Esophagus muscularis mucosa (tissue), 4 donors: ENCODE results near the gene DOLK. TPM values are rescaled to one million over a fixed set of nuclear protein-coding genes. Genes with fewer than 3 reads are reported as not detected.

Experiments
- DNase-seq: peaks from one replicate; pipeline ENCODE4 v3.0.0-alpha.2; 2017; ENCODE audit errors: extremely low spot score
- H3K27ac ChIP-seq, 4 donors: fragments of 200-600 bp; sonication (generic); replicated peaks in 1 of 4; 1 replicate in 3 of 4; 2 replicates in 1 of 4; pipeline ENCODE4 v1.5.1; 2016 to 2019; ENCODE audit warnings: mild to moderate bottlenecking in 1 of 4
- H3K27me3 ChIP-seq, 4 donors: fragments of 200-600 bp; sonication (generic); one replicate each; pipeline versions ENCODE4 v1.5.1 to v1.6.0; 2016 to 2019
- H3K36me3 ChIP-seq, 4 donors: fragments of 200-600 bp; sonication (generic); one replicate each; pipeline ENCODE4 v1.5.1; 2016 to 2019
- H3K4me1 ChIP-seq, 4 donors: fragments of 200-600 bp; sonication (generic); one replicate each; pipeline ENCODE4 v1.5.1; 2016 to 2019
- H3K4me3 ChIP-seq, 4 donors: fragments of 200-600 bp; sonication (generic); 1 replicate in 2 of 4; 2 replicates in 2 of 4; pipeline ENCODE4 v1.5.1; 2016 to 2019; ENCODE audit warnings: mild to moderate bottlenecking in 4 of 4, moderate library complexity in 1 of 4
- H3K9me3 ChIP-seq, 4 donors: fragments of 200-600 bp; sonication (generic); 1 replicate in 3 of 4; 2 replicates in 1 of 4; pipeline ENCODE4 v1.5.1; 2016 to 2019
- EP300 ChIP-seq: sonication (generic); formaldehyde crosslinking; IDR thresholded peaks from one replicate; pipeline ENCODE4 v1.6.1; 2017; ENCODE audit warnings: antibody characterized with exemption
- POLR2A ChIP-seq: fragments of 450-650 bp; IDR thresholded peaks from one replicate; pipeline ENCODE4 v1.6.1; 2017; ENCODE audit warnings: antibody characterized with exemption, moderate library complexity, mild to moderate bottlenecking, low read depth
- POLR2AphosphoS5 ChIP-seq, 2 donors: sonication (generic); formaldehyde crosslinking; IDR thresholded peaks; one replicate each; pipeline ENCODE4 v1.6.1; 2017; ENCODE audit warnings: antibody characterized with exemption in 2 of 2
- WGBS: methylation state at CpG from one replicate; pipeline ENCODE4 v1.1.5; 2018; 5-methylcytosine and 5-hydroxymethylcytosine counted together
- intact Hi-C: fragments of 100-400 bp; cut with DNase I; formaldehyde crosslinking; loops from one replicate; pipeline ENCODE4 v1.15.1; 2023
- total RNA-seq, 4 donors: library from RNA; depleted of rRNA; stranded (reverse); fragments of >200 nt; gene quantifications; one replicate each; pipeline versions ENCODE4 v1.1.0 to v1.2.1, GENCODE V29; 2016
- TF ChIP-seq, protein P1 (sequence below), 3 experiments: fragments of 200-600 bp in 2 of 3; fragments of 450-650 bp in 1 of 3; sonication (generic) in 2 of 3; IDR thresholded peaks; one replicate each; pipeline ENCODE4 v1.5.1; 2017 to 2019; ENCODE audit warnings: antibody characterized with exemption in 3 of 3, mild to moderate bottlenecking in 2 of 3, moderate library complexity in 1 of 3

The DOLK gene
- 10 to 100 TPM; 10.4 to 20.7 (median 14.1) TPM for total RNA-seq

DNA sequence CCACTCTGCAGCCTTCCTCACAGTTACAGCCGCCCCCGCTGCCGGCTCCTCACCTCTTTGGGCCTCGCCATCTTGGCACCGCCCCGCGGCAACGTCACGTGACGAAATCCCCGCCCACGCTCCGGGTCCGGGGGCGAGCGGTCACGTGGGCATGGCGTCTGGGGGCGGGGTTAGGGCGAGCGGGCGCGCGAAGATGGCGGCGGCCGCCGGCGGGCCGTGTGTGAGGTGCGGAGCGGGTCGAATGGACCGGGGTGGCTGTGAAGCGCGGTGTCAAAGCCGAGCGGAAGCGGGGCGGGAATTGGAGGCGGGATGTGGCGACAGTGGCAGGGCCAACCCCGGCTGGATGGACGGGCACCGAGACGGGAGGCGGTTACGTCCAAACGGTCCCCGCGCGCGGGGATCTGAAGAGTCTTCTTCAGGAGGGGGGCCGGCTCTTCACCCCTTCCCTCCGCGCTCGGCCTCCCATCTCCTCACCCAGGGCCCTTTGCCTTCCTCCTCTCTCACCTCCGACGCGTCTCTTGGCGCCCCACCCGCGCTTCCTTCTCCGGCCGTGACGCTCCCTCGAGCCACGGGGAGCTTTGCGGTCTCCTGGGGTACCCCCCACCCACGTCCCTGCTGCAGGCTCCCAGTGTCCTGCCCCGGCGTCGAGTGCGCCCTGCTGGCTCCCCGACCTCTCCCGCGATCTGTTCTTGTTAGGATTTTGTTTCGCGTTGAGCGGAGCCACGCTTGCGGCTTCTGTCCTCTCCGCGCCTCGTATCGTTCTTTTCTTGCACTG lies at the start of gene DOLK, which contains the start of gene NUP188:
TSS of gene DOLK (minus strand) at position 77 of the 775 bp plus-strand sequence. CDS start 300 bp downstream, outside the sequence.
TSS of gene NUP188 (plus strand) at position 173 of the 775 bp plus-strand sequence. CDS start at position 194, 21 bp downstream.
- under 1% methylated on average over 56 of the region's 86 CpGs for WGBS
- no peaks in the 10 kb centered on the region for H3K27me3 ChIP-seq
- DNase-seq: peak; percentile 99
- intact Hi-C loops: no loop called here
- H3K36me3 ChIP-seq: peaks cover 0 to 49% (median 34%) of the 10 kb centered on the region in 4 donors
- H3K4me3 ChIP-seq: peak within 1 kb of the TSS; percentile 86 to 98 (median 92)
- peaks cover 28 to 37% (median 31%) of the 10 kb centered on the region in 4 donors for H3K4me1 ChIP-seq
- H3K9me3 ChIP-seq: no peaks in the 10 kb centered on the region
- H3K27ac ChIP-seq: peak within 1 kb of the TSS; percentile 92 to 99 (median 97)
- TF ChIP-seq POLR2A: peak; percentile 74
- TF ChIP-seq, protein P1, sequence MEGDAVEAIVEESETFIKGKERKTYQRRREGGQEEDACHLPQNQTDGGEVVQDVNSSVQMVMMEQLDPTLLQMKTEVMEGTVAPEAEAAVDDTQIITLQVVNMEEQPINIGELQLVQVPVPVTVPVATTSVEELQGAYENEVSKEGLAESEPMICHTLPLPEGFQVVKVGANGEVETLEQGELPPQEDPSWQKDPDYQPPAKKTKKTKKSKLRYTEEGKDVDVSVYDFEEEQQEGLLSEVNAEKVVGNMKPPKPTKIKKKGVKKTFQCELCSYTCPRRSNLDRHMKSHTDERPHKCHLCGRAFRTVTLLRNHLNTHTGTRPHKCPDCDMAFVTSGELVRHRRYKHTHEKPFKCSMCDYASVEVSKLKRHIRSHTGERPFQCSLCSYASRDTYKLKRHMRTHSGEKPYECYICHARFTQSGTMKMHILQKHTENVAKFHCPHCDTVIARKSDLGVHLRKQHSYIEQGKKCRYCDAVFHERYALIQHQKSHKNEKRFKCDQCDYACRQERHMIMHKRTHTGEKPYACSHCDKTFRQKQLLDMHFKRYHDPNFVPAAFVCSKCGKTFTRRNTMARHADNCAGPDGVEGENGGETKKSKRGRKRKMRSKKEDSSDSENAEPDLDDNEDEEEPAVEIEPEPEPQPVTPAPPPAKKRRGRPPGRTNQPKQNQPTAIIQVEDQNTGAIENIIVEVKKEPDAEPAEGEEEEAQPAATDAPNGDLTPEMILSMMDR (IDR thresholded peaks at IDR 0.05): no peak
- TF ChIP-seq POLR2AphosphoS5 (IDR thresholded peaks at IDR 0.05): peak; percentile 97 to 98

DNA sequence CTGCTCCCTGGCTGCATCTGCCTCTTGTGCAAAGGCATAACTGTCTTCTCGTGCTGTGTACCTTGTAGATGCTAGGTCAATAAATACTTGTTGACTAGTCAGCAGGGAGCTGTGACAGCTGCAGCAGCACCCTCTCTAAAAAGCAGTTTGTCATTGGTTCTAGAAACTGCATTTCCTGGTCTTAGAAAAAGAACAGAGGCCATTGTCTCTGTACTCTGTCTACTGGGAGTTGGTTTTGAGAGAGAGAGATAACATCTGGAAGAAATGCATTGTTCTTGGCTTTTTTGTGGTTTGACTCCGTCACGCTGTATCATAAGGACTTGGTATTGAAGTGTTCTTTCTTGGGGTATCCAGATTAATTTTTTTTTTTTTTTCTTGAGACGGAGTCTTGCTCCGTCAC lies 48.4 kb upstream of the DOLK start:
- no peaks in the 10 kb centered on the region for H3K4me1 ChIP-seq
- no peaks in the 10 kb centered on the region for H3K27me3 ChIP-seq
- no peak overlapping the region for H3K4me3 ChIP-seq
- no peak overlapping the region for H3K27ac ChIP-seq
- no peaks in the 10 kb centered on the region for H3K9me3 ChIP-seq
- WGBS: 87% methylated on average over 5 of the region's 5 CpGs
- no peak for TF ChIP-seq POLR2A
- TF ChIP-seq, protein P1 (IDR thresholded peaks at IDR 0.05): no peak
- TF ChIP-seq EP300: no peak
- TF ChIP-seq POLR2AphosphoS5 (IDR thresholded peaks at IDR 0.05): no peak
- no peak for DNase-seq
- peaks cover 60 to 100% (median 97%) of the 10 kb centered on the region in 4 donors for H3K36me3 ChIP-seq
- intact Hi-C loops: no loop called here

DNA sequence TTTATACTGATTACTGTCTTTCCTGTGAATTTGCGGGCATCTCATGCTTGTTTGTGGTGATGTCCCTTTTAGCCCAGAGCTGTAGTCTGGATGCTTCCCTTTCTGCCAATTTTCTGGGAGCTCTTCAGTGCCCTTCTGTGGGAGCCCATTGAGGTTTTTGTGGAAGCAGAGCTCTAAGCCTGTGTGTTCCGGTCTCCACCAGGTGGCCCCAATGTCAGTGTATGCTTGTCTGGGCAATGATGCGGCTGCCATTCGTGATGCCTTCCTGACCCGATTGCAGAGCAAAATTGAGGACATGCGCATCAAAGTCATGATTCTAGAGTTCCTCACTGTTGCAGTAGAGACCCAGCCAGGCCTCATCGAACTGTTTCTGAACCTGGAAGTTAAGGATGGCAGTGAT lies 45.6 kb upstream of the DOLK start:
- H3K36me3 ChIP-seq: peaks cover 52 to 100% (median 93%) of the 10 kb centered on the region in 4 donors
- H3K9me3 ChIP-seq: no peaks in the 10 kb centered on the region
- intact Hi-C loops: no loop called here
- H3K4me1 ChIP-seq: peaks cover 0 to under 1% (median 0%) of the 10 kb centered on the region in 4 donors
- DNase-seq: no peak
- WGBS: 73% methylated on average over 7 of the region's 7 CpGs
- no peak for TF ChIP-seq POLR2AphosphoS5 (IDR thresholded peaks at IDR 0.05)
- TF ChIP-seq, protein P1 (IDR thresholded peaks at IDR 0.05): peak in 1 of 3 experiments; percentile 15
- no peak overlapping the region for H3K27ac ChIP-seq
- no peak overlapping the region for H3K4me3 ChIP-seq
- no peaks in the 10 kb centered on the region for H3K27me3 ChIP-seq

DNA sequence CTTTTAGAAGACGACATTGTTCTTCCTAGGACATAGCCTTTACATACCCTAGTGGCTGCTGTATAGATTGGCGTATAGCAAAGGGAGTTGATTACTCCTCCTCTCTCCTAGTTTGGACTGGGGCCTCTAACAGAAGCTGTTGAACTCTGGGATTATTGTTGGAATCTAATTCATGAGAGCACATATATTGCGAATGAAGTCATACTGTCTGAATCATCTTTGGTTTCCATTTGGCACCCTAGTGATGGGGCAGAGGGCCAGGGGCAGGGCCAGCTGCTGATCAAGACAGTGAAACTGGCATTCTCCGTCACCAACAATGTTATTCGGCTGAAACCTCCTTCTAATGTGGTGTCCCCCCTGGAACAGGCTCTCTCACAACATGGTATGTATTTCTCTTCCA lies 40.4 kb upstream of the DOLK start:
- peak overlapping the region in 2 of 4 donors; percentile 53 to 54 for H3K27ac ChIP-seq
- H3K27me3 ChIP-seq: no peaks in the 10 kb centered on the region
- no peak for DNase-seq
- H3K36me3 ChIP-seq: peaks cover 72 to 100% (median 89%) of the 10 kb centered on the region in 4 donors
- no peak overlapping the region for H3K4me3 ChIP-seq
- H3K9me3 ChIP-seq: no peaks in the 10 kb centered on the region
- WGBS: 67% methylated on average over 5 of the region's 5 CpGs
- TF ChIP-seq EP300 (no peak), POLR2AphosphoS5 (IDR thresholded peaks at IDR 0.05) (peak in 1 of 2 donors; percentile 49)
- H3K4me1 ChIP-seq: peaks cover 0 to 7% (median 3%) of the 10 kb centered on the region in 4 donors
- intact Hi-C loops: no loop called here

DNA sequence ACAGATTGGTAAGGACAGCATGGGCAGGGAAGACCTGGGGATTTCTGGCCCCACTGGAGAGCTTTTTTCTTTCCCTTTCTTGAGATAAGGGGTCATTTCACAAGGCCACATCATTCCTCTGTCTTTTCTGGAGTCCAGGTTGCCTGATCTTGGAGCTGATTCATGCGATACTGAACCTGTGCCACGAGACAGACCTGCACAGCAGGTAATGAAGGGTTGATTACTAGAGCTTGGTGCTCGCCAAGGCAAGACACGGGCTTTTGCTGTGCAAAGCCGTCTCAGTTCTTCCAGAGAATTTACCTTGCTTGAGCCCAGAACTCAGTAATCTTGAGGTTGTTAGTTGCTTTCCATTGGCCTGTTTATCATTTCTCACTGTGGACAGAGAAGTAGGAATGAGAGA lies 39.3 kb upstream of the DOLK start:
- whole genome bisulfite sequencing: 95% methylated on average over 5 of the region's 5 CpGs
- Histone ChIP-seq H3K9me3 (no peaks in the 10 kb centered on the region), H3K4me1 (peaks cover 0 to 7% (median 3%) of the 10 kb centered on the region in 4 donors), H3K36me3 (peaks cover 72 to 100% (median 90%) of the 10 kb centered on the region in 4 donors), H3K27ac (no peak overlapping the region), H3K27me3 (no peaks in the 10 kb centered on the region), H3K4me3 (no peak overlapping the region)
- intact Hi-C loops: no loop called here
- TF ChIP-seq EP300 (no peak), POLR2AphosphoS5 (IDR thresholded peaks at IDR 0.05) (no peak), POLR2A (no peak)
- TF ChIP-seq, protein P1 (IDR thresholded peaks at IDR 0.05): no peak
- DNase-seq: no peak
